Stimulated activated effector memory CD8-positive, alpha-beta T cell treated with anti-CD3 and anti-CD28 coated beads, Interleukin-12 subunit alpha, Interleukin-12 subunit beta, amount 100 ng/mL, for 72 hours (primary cell): ENCODE measurements around the gene CFAP410.

Source experiments
- ATAC-seq: fragments of 150-1000 bp; cut with Tn5 transposase; 2 replicates; pipeline ENCODE4 v1.10.0; 2021
- DNase-seq, 2 donors: peaks; one replicate each; pipeline ENCODE4 v3.0.0; 2021 to 2022; ENCODE audit warnings: low spot score in 2 of 2
- H3K27ac Mint-ChIP-seq: one replicate; pipeline ENCODE4 v1.8.0; 2022; ENCODE audit warnings: mild to moderate bottlenecking, mixed read lengths
- H3K36me3 Mint-ChIP-seq: one replicate; pipeline ENCODE4 v1.8.0; 2022; ENCODE audit warnings: mild to moderate bottlenecking, mixed read lengths
- H3K4me1 Mint-ChIP-seq: one replicate; pipeline ENCODE4 v1.8.0; 2022; ENCODE audit warnings: mixed read lengths
- H3K4me3 Mint-ChIP-seq: one replicate; pipeline ENCODE4 v1.8.0; 2022; ENCODE audit warnings: mild to moderate bottlenecking, mixed read lengths
- H3K9me3 Mint-ChIP-seq: one replicate; pipeline ENCODE4 v1.8.0; 2022; ENCODE audit warnings: mixed read lengths

CFAP410 gene

DNA sequence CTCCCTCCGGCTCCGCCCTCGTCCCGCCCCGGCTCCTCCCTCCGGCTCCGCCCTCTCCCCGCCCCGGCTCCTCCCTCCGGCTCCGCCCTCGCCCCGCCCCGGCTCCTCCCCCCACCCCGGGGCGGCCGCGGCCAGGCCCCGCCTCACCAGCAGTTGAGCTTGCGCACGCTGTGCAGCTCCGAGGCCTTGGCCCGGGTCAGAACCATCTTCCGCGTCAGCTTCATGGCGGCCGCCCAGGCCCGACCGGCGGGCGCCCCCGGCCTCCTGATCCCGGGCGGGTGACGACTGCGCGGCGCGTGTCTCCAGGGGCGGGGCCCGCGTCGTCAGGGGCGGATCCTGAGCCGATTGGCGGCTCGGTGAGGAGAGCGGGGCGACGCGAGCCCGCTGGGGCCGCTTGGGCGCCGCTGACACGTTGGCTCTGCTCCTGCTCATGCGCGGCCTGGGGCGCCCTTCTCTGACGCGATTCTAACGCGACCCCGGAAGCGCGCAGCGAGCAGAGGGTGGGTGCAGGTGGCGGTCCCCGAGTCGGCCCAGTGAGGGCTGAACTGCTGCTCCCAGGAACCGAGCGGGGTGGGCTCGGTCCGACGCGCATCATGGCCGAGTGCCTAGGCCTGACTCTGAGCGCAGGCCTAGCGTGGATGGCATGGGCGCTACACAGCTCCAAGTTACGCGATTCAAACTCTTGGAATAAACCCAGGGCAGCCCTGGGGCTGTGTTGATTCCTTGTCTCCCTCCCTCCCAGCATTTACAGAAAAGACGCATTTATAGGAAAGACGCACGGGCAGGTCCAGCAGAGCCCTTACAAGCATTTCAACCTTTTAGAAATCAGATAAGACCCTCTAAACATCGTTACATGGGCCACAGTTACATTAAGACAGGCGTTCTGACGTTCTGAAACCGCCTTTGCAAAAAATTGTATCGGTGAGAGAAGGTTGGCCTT, at the start of gene CFAP410:
TSS of gene CFAP410 (minus strand) at position 420 of the 940 bp plus-strand sequence. CDS start at position 224, 196 bp downstream.
- peaks cover 26% of the 10 kb centered on the region for H3K4me1 Mint-ChIP-seq
- peaks cover 42% of the 10 kb centered on the region for H3K36me3 Mint-ChIP-seq
- ATAC-seq (peak; percentile 96), DNase-seq (peak; percentile 94 to 97)
- no peaks in the 10 kb centered on the region for H3K9me3 Mint-ChIP-seq
- H3K4me3 Mint-ChIP-seq: peak within 1 kb of the TSS; percentile 94
- H3K27ac Mint-ChIP-seq: peak within 1 kb of the TSS; percentile 98

DNA sequence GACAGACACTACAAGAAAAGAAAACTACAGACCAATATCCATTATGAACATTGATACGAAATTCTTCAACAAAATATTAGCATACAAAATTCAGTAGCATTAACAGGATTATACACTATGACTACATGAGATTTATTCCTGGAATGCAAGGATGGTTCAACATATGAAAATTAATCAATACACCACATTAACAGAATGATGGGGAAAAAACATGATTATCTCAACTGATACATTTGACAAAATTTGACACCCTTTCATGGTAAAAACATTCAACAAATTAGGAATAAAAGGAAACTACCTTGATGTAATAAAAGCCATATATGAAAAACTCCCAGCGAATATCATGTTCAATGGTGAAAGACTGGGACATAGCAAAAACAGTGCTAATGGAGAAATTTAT, 45.8 kb upstream of the CFAP410 start:
- Mint-ChIP-seq H3K9me3 (peaks cover 18% of the 10 kb centered on the region), H3K27ac (no peak overlapping the region), H3K4me3 (no peak overlapping the region), H3K4me1 (no peaks in the 10 kb centered on the region), H3K36me3 (no peaks in the 10 kb centered on the region)
- ATAC-seq (no peak), DNase-seq (no peak)

DNA sequence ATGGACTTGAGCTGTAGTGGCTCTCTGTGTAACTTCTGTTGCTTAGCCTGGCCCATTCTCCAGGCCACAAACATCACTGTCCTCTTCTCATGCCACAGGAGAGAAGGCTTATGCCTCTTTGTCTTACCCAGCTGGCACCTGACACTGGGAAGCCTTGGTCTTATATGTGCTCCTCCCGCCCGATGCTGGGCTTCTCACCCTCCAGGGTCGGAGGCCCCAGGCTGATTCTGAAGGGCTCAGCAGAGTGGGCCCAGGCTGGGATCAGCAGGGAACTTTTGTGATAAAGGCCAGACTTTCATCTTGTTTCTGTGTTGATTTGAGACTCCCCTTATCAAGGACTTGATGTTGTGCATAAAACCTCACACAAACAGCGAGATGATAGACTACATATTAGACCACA, 44.0 kb upstream of the CFAP410 start:
- ATAC-seq: no peak
- no peaks in the 10 kb centered on the region for H3K4me1 Mint-ChIP-seq
- H3K27ac Mint-ChIP-seq: no peak overlapping the region
- no peaks in the 10 kb centered on the region for H3K36me3 Mint-ChIP-seq
- no peak for DNase-seq
- peaks cover 18% of the 10 kb centered on the region for H3K9me3 Mint-ChIP-seq
- no peak overlapping the region for H3K4me3 Mint-ChIP-seq

DNA sequence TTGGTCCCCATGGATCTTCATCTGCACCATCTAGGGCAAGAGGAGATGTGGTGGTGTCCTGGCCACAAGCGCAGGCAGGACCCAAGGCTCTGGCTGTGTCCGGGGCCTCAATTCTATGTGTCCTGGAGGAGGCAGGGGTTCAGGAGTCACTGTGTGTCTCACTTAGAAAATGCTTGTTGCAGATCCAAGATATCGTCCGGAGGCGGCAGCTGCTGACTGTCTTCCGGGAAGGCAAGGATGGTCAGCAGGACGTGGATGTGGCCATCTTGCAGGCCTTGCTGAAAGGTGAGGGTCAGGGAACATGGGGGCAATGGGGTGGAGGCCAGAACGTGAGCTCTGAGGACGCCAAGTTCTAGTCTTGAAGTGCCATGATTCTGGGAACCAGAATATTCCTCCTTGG, 43.3 kb upstream of the CFAP410 start:
- DNase-seq (no peak), ATAC-seq (no peak)
- H3K4me1 Mint-ChIP-seq: no peaks in the 10 kb centered on the region
- no peak overlapping the region for H3K27ac Mint-ChIP-seq
- H3K9me3 Mint-ChIP-seq: peaks cover 18% of the 10 kb centered on the region
- H3K4me3 Mint-ChIP-seq: no peak overlapping the region
- H3K36me3 Mint-ChIP-seq: no peaks in the 10 kb centered on the region

DNA sequence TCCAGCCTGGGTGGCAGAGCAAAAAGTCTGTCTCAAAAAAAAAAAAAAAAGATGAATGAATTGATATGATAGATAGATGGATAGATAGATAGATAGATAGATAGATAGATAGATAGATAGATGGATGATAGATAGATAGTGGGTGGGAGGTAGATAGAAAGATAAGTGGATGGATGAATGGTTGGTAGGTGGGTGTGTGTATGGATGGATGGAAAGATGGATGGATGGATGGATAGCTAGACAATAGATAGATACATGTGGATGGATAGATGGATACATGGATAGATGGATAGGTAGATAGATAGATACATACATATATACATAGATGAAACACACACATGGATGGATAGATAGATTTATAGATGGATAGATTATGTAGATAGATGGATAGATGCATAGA, 42.7 kb upstream of the CFAP410 start:
- ATAC-seq (no peak), DNase-seq (no peak)
- Mint-ChIP-seq H3K4me1 (peaks cover 3% of the 10 kb centered on the region), H3K36me3 (no peaks in the 10 kb centered on the region), H3K9me3 (peaks cover 18% of the 10 kb centered on the region), H3K4me3 (no peak overlapping the region), H3K27ac (no peak overlapping the region)

DNA sequence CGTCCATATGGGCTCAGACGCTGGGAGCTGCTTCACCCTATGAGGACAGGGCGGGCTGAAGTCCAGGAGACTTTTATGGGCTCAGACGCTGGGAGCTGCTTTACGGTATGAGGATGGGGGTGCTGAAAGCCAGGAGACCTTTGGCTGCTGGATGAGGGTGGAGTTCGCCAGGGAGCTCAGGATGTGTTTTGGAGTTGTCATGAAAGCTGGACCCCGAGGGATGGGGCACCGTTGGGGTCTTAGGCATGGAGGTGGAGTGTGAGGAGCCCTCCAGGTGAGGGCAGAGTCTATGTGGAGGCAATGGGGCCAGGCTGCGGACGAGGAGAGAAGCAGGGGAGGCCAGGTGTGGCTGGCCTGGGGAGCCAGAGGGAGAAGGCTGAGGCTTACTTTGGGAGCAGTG, 41.7 kb upstream of the CFAP410 start:
- peaks cover 4% of the 10 kb centered on the region for H3K36me3 Mint-ChIP-seq
- H3K4me1 Mint-ChIP-seq: peaks cover 12% of the 10 kb centered on the region
- no peak overlapping the region for H3K27ac Mint-ChIP-seq
- no peak overlapping the region for H3K4me3 Mint-ChIP-seq
- H3K9me3 Mint-ChIP-seq: peaks cover 18% of the 10 kb centered on the region
- DNase-seq (no peak), ATAC-seq (no peak)

DNA sequence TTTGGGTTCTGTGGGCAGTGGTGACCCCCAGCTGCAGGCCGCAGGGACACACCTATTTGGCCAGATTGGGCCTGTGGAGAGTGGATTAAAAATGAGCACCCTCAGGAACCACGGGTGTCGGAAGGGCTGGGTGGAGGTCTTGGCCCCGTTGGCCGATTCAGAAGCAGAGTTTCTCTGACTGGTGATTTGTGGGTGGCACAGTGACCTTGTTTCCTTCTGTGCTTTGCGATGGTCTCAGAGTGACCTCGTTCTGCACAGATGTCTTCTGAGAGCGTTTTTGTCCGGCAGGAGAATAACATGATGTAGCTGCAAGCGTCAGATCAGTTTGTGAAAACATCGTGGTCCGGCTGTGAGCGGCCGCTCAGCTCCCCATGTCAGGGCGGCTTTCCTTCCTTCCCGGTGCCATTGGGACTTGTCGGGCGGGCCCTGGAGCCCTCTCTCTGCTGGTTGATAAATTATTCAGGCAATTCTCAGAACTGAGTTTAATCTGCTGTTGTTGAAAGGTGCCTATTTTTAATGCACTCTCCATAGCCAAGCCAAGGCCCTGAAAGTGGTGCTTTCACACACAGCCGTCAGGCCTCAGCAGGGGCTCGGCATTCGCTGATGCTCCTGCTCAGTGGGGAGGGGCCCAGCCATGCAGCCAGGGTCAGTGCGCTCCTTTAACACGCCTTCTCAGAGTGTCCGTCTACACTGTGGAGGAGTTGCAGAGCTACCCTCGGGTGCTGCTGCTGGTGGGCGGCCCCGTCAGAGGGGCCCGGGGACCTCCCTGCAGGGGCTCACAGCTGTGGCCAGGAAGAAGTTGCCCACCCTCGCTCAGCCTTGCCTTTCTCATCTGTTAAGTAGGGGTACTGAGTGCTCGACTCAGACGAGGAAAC, 41.0 kb upstream of the CFAP410 start:
- no peak overlapping the region for H3K4me3 Mint-ChIP-seq
- H3K36me3 Mint-ChIP-seq: peaks cover 10% of the 10 kb centered on the region
- no peak for DNase-seq
- no peak overlapping the region for H3K27ac Mint-ChIP-seq
- peaks cover 19% of the 10 kb centered on the region for H3K4me1 Mint-ChIP-seq
- peaks cover 13% of the 10 kb centered on the region for H3K9me3 Mint-ChIP-seq
- ATAC-seq: no peak

DNA sequence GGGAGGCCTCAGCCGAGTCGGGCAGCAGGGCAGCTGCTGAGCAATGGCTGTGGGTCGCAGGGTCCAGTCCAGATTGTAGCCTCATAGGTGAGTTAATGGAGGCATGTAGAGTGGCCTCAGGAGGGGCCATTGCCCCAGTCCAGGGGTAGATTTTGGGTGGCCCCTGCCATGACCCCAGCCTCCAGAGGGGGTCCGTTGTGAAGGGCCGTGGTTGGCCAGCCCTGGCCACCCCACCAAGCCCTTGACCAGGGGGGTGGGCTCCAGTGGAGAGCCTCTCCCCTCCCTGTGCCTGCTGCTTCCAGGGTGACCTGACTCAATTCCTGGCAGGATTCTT, 40.3 kb upstream of the CFAP410 start:
- peaks cover 9% of the 10 kb centered on the region for H3K9me3 Mint-ChIP-seq
- no peak overlapping the region for H3K27ac Mint-ChIP-seq
- ATAC-seq (no peak), DNase-seq (no peak)
- peaks cover 25% of the 10 kb centered on the region for H3K4me1 Mint-ChIP-seq
- peaks cover 13% of the 10 kb centered on the region for H3K36me3 Mint-ChIP-seq
- no peak overlapping the region for H3K4me3 Mint-ChIP-seq

DNA sequence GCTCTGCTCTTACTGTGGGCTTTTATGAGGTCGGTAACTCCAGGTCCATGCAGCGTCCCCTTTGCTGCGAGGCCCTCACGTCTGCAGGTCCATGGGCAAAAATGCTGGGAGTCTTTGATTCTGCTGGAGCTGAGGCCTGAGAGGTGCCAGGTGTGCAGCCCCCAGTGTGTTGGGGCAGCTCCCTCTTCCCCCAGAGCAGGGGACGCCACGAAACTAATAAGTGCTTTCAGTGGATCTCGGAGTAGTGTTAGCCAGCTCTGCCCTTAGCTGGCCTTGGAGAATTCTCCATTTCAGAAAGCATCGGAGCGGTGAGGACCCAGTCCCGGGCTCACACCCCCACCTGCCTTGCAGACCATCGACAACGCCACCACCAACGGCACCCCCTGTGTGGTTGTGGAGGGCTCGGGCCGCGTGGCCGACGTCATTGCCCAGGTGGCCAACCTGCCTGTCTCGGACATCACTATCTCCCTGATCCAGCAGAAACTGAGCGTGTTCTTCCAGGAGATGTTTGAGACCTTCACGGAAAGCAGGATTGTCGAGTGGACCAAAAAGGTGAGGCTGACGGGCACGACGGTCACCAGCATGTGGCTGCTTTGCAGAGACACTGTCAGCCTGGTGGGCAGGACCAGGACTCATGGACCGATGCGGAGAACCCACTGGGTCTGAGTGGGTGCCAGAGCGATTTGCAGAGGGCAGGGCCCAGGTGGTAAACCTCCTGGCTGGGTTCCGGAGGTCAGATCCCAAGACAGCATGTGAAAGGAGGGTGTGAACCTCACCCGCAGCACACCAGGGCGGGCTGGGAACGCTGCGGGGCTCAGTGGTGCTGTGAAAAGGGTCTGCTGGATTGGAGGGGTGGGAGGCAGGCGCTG, 39.7 kb upstream of the CFAP410 start:
- peaks cover 4% of the 10 kb centered on the region for H3K9me3 Mint-ChIP-seq
- ATAC-seq (no peak), DNase-seq (no peak)
- H3K4me1 Mint-ChIP-seq: peaks cover 28% of the 10 kb centered on the region
- H3K4me3 Mint-ChIP-seq: no peak overlapping the region
- peaks cover 13% of the 10 kb centered on the region for H3K36me3 Mint-ChIP-seq
- no peak overlapping the region for H3K27ac Mint-ChIP-seq

DNA sequence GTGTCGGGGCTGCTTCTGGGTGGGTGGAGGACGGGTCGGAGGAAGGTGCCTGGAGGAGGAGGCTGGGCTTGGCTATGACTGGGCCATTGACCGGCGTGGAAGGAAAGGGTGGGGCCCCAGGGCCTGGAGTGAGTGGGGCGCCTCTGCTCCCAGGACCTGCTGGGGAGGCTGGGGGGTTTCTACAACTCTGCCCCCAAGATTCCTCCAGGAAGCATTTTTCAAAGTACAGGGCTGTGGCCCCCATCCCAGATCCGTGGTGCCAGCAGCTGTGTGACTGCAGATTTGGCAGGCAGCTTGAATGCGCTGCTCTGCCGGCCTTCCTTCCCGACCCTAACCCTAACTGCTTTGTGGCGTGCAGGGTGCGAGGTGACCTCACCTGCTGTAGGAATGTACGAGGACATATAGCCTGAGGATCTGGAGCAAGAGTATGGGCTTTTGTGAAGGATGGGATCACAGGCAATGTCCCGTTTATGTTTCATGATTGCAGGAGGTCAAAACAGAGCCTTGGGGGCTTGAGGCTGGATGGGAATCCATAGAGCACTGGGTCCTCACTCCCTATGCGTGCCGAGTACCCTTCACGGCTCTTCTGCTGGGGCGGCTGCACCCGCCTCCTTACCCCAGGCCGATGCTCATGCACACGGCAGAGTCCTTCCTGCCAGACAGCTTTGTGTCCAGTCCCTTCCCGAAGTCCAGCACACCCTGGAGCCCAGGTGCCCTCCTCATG, 38.9 kb upstream of the CFAP410 start:
- ATAC-seq: no peak
- Mint-ChIP-seq H3K9me3 (no peaks in the 10 kb centered on the region), H3K4me3 (no peak overlapping the region), H3K4me1 (peaks cover 32% of the 10 kb centered on the region), H3K36me3 (peaks cover 13% of the 10 kb centered on the region), H3K27ac (no peak overlapping the region)
- DNase-seq: no peak

DNA sequence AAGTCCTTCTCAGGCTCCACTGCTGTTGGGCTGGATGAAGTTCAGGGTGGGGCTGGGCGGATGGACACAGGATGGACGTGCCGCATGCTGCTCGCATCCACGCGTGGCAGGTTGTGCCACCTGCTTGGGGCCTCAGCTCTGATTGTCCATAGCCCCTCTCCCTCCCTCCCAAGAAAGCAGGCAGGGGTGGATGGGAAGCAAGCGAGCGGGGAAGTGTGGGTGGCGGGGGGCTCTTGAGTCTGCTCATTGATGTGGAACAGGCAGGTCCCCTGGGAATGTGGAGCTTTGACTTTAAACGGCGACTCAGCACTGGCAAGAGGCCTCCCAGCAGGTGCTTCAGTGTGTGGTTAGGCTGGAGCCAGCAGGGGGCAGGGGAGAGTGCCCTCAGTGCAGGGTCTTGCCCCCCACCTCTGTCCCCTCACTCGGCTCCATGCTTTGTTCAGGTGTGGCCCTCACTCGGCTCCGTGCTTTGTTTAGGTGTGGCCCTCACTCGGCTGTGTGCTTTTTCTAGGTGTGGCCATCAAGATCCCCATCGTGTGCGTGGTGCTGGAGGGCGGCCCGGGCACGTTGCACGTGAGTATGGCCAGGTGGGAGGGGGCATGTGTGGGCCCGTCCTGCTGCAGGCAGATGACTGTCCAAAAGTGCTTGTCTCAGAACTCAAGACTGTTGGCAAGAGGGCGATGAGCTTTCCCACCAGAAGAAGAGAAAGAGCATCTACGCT, 38.2 kb upstream of the CFAP410 start:
- Mint-ChIP-seq H3K4me1 (peaks cover 32% of the 10 kb centered on the region), H3K9me3 (no peaks in the 10 kb centered on the region), H3K36me3 (peaks cover 13% of the 10 kb centered on the region), H3K27ac (no peak overlapping the region), H3K4me3 (no peak overlapping the region)
- DNase-seq: no peak
- no peak for ATAC-seq

DNA sequence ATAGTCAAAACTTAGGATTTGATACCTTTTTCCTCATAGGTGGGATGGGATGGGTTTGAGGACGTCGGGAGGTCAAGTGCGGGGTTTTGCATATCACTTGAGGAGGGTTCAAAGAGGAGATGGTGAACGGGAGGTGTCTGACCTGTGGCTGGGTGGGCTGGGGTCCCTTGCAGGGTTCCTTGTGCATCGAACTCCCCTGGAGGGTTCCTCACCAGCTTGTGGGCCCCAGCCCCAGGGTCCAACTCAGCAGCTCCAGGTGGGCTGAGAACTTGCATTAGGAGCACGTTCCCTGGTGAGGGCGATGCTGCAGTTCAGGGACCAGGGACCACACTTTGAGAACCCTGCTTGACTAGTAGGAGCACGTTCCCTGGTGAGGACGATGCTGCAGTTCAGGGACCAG, 37.4 kb upstream of the CFAP410 start:
- Mint-ChIP-seq H3K4me1 (peaks cover 32% of the 10 kb centered on the region), H3K27ac (no peak overlapping the region), H3K9me3 (no peaks in the 10 kb centered on the region), H3K36me3 (peaks cover 13% of the 10 kb centered on the region), H3K4me3 (no peak overlapping the region)
- DNase-seq (no peak), ATAC-seq (no peak)

DNA sequence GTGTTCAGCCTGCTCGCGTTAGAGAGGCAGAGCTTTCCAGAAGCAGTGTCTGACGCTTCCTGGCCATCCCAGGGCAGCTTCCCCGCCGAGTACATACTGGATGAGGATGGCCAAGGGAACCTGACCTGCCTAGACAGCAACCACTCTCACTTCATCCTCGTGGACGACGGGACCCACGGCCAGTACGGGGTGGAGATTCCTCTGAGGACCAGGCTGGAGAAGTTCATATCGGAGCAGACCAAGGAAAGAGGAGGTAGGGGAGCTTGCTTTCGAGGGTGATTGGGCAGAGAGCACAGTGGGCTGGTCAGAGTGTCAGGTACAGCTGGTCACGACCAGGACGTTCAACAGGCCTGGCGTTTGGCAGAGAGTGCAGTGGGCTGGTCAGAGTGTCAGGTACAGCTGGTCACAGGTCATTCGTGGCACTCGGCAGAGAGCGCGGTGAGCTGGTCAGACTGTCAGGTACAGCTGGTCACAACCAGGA, 36.6 kb upstream of the CFAP410 start:
- Mint-ChIP-seq H3K4me3 (peak overlapping the region; percentile 50), H3K9me3 (no peaks in the 10 kb centered on the region), H3K4me1 (peaks cover 32% of the 10 kb centered on the region), H3K36me3 (peaks cover 13% of the 10 kb centered on the region), H3K27ac (peak overlapping the region; percentile 71)
- DNase-seq: no peak
- no peak for ATAC-seq

DNA sequence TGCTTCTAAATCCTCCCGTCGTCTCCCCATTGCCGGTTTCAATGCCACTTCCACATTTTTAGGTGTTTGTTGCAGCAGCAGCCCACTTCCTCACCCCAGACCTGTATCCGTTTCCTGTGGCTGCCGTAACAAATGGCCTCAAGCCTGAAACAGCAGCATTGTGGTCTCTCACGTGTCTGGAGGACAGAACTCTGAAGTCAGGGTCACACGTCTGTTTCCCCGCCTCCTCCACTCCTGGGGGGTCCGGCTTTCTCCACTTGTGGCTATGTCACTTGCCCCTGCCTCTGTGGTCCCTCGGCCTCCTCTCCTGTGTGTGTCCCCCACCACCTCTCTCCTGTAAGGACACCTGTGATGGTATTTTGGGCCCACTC, 36.1 kb upstream of the CFAP410 start:
- Mint-ChIP-seq H3K4me1 (peaks cover 32% of the 10 kb centered on the region), H3K36me3 (peaks cover 13% of the 10 kb centered on the region), H3K4me3 (peak overlapping the region; percentile 50), H3K27ac (peak overlapping the region; percentile 71), H3K9me3 (no peaks in the 10 kb centered on the region)
- DNase-seq (no peak), ATAC-seq (peak; percentile 70)
